HG03196 (cell line): Measurements from ENCODE around the gene PNPLA5.

Experiments used
- ATAC-seq: cut with Tn5 transposase; IDR thresholded peaks from one replicate; pipeline ENCODE4 v1.9.1; 2021; ENCODE audit not compliant: unreplicated experiment

PNPLA5 gene

DNA sequence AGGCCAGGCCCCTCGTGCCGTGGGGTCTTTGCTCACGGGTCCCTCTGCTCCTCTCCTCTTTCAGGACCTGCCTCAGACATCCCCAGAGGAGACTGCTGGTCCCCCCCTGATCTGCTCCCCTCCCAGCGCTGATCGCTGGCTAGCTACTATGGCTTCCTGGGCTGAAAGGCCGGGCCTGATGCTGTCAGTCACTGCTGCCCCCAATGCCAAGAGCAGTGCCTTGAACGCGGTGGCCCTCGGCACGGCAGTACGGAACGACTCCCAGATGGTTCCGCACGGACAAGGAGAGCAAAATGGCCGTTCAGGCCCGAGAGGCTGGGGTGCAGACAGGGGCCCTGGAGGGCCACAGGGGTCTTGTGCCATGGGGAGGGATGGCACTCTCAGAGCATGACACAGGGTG lies 51.0 kb downstream of the PNPLA5 start:
- ATAC-seq = no peak

- ATAC-seq = no peak
These were observed 51.4 kb downstream of the PNPLA5 start for GRCh38 chr22:43840431-43840830.

DNA sequence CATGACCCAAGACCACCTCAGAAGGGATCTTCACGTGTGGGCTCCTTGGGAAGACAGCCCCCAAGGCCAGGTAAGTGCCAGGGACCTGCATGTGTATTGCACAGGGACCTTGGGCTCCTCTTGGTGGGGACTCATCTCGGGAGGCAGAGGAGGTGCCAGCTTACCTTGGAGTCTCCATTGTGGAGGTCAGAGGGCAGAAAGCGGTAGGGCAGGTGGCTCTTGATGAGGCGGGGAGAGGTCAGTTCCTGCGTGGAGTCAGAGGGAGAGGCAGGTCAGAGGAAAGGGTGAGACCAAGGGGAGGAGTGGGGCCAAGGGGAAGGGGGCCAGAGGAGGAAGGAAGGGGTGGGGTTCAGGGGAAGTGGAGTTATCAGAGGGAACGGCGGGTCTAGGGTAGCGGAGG lies 52.0 kb downstream of the PNPLA5 start:
- no peak for ATAC-seq

GRCh38 chr22:43838571-43839307 lies 53.1 kb downstream of the PNPLA5 start:
- no peak for ATAC-seq

- no peak for ATAC-seq
These were observed 53.7 kb downstream of the PNPLA5 start for GRCh38 chr22:43838161-43838560.

DNA sequence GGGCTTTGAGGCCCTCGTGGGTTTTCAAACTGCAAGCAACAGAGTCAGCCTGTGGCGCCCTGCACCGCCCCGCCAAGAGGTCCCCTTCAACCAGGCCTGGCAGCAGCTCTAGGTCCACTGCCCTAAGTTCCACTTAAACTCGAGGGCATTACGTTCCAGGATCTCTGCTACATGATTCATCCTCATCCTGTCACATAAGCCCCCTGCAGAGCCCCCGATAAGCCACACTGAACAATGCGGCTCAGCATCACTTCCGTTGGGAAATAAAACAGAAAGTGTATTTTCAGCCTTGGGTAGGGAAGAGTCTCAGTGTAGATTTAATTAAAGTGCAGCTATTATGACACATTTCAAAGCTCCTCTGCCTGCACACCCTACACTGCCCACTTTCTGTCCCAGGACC lies 54.1 kb downstream of the PNPLA5 start:
- ATAC-seq = no peak

DNA sequence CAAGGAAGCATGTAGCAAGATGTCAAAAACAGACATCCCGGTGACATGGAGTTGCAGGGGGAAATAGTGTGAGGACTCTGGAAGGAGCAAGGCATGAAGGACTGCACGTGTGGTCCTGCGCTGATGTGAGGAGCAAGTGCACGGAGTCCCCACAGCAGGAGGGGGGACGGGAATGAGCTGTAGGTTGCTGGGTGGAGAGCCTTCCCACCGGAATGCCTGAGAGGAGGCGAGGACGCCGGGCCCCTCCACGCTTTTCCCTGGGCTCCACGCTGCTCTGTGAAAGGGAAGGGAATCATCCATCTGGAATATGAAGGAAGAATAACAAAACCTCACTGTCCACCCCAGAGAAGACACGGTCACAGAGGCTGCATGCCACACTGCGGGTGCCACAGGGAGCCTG lies 56.1 kb downstream of the PNPLA5 start:
- ATAC-seq = no peak

DNA sequence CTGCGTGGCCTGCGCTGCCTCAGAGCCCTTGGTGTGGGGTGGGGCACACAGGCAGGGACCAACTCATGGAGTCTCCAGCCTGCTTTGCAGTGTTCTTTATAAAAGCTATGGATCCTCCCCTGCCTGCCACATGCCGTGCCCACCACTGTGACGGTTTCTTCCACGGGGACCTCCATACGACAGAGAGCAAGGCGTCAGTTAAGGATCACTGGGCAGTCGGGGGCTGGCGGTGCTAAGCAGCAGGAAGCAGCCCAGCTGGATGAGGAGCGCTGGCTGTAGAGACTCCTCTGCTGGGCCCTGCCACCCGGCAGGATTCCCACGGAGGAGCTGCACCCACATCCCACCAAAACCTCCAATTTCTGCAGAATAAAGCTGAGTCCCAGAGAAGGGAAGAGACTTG lies 56.6 kb downstream of the PNPLA5 start:
- no peak for ATAC-seq

DNA sequence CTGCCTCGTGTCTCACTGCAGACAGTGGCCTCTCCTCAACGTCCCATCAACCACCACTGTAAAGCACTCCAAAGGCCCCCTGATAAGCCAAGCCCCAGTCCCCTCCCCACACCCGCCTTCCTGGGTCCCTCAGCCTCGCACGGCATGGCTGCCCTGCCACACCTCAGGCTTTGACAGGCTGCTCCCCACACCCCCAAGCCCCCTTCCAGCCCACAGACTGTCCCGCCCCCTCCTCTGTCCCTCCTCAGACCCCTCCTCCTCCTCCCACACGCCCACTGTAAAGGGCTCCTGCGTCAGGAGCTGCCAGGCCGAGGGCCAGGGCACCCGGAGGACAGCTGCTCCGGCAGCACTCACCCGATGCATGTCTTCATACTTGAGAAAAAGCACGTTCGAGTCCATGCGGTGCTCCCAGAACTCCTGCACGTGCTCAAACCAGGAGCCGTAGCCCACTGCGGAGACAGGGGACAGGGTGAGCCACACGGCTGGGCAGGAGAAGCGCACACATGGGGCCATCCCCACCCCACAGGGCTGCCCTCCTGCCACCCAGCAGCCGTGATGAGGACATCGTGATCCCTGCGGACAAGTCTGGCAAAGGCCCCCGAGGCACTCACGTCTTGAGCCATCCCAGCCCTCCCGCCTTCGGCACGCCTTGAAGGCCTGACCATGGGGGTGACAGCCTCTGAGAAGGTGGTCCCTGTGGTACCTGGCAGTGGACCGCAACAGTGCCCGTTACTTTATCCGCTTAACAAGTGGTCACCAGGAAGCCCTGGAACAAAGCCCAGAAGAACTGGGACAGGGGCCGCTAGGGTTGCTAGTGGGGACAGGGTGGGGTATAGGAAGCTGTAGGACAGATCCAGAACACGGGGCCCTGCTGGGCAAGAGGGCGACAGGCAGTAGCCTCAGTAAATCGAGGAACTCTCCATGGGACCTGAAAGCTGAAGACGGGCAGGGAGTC lies 58.2 kb downstream of the PNPLA5 start:
- no peak for ATAC-seq

- no peak for ATAC-seq
These were observed 59.2 kb downstream of the PNPLA5 start for GRCh38 chr22:43832393-43833265.

GRCh38 chr22:43831561-43832392 lies 60.0 kb downstream of the PNPLA5 start:
- no peak for ATAC-seq

- ATAC-seq = no peak
These were observed 60.8 kb downstream of the PNPLA5 start for GRCh38 chr22:43830931-43831560.

DNA sequence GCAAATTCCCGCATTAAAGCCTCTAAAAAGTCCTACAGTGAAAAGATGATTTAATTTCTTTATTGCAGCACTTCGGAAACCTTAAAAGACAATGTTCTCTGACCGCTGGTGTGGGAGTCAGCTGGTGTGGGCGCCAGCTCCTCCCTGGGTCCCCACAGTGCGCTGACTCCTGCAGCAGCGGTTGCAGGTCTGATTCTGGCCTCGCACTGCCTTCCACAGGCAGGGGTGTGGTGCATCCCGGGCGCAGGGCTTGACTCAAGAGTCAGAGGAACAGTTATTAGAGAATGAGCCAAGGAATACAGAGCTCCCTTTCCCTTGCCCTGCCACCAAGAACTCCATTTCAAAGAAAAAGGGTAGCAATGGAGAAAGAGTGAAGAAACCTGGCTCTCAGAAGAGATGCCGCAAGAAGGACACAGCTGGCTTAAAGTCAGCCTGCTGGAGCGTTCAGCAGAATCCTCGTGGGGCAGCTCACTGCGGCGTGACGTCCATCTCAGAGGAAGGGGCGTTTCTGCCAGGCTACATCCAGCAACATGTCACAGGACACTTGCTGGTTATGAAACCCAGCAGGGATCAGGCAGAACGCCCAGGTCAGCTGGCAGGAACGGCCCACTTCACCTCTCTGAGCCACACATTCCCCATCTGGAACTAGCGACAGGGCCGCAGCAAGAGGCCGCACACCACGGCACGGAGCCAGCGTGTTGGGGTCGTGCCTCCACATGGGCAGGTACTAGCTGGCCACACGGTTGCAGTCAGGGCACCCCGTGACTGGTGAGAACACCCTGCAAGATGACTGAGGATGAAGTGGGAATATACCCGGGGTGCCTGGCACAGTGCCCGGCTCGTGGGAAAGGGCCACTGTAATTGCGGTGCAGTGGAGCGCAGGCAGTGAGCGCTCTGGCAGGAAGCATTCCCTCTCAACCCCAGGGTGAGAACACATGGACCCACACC lies 61.6 kb downstream of the PNPLA5 start:
- no peak for ATAC-seq
